ENCODE data around the gene BDKRB2. TPM values are rescaled to one million over a fixed set of nuclear protein-coding genes. Genes with fewer than 3 reads are reported as not detected.
"Not testable (repeated sequence)": the region's sequence is repeated elsewhere in the genome, so short reads cannot be mapped to it uniquely, and the experiment has no call there.

The BDKRB2 gene
- total RNA-seq, 1 donor from 2014 or later = 0.16 TPM

DNA sequence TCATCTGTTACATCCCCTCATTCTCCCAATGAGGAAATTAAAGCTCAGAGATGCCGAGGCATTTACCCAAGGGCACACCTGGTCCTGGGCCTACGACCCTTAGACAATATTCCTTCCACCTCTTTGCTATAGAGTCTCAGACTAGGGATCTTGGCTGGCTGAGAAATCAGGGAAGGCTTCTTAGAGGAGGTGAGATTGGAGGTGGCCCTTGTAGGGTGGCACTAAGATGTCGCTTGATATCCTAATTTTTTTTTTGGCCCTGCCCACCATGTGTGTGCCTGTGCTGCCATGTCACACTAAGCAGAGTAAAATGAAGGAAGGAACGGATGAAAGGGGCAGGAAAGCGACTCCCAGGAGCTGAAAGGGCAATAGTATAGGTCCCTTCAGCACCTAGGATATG is 20.6 kb downstream of the BDKRB2 start:
- DNase-seq = no peak

DNA sequence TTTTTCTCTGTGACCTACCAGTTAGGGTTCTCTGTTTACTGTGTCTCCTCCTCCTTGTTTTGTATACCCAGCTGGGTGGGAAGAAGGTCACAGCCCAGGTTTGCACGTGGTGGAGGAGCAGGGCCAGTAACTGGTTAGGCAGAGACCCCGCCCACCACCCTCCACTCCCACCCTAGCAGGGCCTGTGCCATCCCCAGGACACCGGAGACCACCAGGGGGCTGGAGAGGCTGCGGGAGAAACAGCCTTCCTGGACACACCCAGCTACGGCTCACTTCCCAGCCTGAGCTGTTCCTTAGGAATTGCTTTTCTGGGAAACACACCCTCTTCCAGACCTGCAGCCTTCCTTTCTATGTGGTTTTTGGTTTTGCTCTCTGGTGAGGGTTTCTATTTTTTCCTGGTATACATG is 21.1 kb downstream of the BDKRB2 start:
- DNase-seq = no peak

DNA sequence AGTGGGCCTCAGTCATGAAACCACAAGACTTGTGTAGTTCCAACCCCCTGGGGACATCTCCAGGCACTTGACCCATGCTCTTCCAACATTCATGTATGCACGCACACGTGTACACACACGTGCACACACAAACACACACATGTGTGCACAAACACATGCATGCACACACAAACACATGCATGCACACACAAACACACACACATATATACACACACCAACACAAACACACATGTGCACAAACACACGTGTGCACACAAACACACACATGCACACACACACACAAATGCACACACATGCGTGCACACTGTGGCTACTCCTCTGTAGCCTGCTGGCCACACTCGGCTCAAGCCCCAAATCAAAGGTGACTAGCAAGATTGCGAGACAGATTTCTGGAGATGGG is 22.8 kb downstream of the BDKRB2 start:
- no peak for DNase-seq

DNA sequence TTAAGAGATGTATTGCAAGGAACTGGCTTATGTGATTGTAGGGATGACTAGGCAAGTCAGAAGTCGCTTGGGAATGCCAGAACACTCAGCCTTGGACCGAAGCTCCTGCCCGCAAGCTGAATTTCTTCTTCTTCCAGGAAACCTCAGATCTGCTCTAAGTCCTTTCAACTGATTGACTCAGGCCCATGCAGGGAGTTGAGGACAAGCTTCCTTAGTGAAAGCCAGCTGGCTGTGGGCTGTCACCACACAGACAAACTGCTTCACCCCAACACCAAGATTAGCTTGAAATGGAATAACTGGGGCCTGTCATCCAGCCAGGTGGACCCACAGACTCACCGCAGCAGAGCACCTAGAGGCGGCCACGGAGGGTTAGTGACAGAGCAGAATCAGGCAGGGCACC is 24.7 kb downstream of the BDKRB2 start:
- DNase-seq = no peak

DNA sequence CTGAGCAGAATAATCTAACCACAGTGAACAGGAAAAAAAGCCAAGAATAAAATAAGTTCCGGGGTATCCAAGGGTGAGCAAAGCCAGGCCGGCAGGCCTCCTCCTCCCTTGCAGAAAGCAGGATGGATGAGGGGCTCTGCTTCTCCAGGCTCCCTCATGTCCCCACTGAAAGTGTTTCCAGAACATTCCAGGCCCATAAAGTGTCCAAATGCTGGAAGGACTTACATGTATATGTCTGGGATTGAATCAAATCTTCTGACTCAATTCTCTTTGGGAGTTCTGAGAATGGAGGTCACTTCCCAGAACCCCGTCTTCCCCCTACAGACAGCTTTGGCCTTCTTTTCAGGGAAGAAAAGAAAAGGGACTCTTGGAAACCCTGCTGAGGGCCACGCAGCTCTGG is 26.4 kb downstream of the BDKRB2 start:
- no peak for DNase-seq

DNA sequence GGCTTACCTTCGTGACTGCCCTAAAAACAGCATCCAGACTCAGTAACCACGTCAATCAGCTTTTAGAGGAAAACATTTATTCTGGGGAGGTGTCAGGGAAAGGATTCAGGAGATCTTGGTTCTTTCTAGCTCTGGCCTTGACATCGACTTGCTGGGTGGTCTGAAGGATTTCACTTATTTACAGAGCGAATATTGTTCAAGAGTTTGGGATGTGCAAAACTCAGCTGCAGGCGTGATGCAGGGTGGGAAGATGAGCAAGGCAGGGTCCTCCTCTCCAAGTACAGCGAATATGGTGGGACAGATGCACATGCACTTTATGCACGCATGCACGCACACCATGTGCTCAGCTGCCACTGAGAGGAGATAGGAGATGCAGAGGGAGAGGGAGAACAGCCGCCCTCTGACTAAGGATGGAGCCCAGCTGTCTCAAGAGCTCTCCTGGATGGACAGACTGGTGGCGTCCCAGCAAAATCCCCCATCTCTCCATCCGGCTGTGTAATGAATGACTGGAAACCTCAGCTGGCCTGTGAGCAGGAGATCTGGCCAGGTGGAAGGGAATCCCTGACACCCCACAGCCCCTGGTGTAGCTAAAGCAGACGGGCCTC is 27.0 kb downstream of the BDKRB2 start:
- no peak for DNase-seq

DNA sequence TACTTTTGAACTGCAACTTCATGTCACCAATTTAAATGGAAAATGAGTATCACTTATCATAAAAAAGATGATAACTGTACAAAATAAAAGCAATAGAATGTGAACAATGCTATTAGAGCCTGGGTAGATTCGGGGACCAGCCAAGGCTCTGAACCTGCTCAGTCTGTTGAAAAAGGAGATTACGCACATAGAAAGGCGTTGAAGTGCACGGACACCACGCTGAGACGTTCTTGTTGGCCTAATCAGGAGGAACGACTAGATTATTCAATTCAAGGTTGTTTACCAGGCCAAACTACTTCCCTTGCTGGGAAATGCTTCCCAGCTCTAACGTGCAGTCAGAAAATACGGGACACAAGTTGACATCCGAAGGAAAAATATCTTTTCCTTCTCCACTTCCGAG is 27.9 kb downstream of the BDKRB2 start:
- no peak for DNase-seq

DNA sequence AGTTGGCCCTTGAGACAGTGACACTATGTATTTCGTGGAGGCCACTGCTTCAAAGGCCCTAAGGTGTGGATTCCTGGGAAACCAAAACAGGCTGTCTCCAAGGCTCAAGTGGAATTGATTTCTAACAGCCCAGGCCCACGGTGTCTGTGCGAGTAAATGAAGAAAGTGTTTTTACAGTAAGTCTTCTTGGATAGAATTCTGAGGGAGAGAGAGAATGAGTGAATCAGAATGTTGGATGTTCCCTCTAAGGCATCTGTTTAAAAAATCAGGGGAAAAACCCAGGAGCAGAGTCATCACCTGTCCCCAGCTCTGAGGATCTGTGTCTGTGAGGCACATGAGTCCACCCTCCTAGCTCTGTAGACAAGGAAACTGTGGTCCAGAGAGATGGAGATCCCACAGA is 29.0 kb downstream of the BDKRB2 start:
- DNase-seq = no peak

DNA sequence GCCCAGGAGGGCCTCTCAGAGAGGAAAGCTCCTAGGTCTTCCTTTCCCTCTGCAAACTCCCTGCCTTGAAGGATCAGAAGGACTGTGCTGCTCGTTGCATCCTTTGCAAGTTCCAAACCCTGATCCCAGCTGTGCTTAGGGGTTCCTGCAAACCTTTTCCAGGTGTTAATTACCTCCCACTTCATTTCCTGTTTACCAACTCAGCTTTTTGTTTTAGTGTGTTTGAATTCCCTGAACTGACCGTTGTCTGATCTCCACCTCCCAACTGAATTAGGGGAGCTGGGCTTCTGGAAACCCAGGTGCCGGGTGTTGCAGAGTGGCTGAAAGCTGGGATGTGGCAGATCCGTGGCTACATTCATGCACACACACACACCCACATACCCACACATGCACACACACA is 30.8 kb downstream of the BDKRB2 start:
- no peak for DNase-seq

DNA sequence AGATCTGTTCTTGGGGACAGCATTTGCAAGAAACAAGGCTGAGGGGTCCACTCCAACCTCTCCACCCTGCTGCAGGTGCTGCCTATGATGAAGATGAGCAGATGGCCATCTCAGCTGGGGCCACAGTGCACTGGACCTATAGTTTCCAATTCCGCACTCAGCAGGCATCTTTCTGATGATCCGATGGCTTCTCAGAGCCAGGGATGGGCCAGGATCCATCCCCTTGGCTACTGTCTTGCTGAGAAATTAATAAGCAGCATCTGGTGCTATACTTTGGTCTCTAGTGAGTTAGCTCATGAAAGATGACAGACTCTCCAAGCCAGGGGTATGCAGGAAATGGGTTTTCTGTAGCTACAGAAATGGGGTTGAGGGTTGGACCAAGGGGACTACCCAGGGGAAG is 33.0 kb downstream of the BDKRB2 start:
- no peak for DNase-seq

DNA sequence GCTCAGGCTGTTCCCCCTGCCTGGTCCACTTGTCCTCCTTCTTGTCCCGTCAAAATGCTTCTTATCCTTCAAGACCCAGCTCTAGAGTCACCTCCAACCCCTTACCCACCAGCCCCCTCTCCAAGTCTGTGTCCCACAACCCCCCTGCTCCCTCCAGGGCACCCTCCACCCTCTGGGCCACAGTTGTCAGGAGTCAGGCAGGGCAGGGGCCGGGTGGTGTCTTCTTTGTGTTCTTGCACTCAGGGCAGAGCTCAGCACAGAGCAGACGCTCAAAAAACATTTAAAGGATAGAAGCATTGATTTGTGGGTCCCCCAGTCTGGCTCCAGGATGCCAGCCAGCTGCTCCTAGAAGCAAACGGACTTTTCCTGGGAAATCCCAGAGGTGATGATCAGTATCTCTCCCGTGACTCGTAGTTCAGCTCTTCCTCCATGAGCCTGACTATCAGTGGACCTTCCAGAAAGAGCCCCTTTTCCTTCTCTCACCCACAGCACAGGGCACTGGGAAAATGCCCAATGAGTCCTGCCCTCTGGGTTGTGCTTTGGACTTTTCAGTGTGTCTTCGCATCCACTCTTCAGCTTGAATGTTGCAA is 34.1 kb downstream of the BDKRB2 start:
- DNase-seq = no peak

DNA sequence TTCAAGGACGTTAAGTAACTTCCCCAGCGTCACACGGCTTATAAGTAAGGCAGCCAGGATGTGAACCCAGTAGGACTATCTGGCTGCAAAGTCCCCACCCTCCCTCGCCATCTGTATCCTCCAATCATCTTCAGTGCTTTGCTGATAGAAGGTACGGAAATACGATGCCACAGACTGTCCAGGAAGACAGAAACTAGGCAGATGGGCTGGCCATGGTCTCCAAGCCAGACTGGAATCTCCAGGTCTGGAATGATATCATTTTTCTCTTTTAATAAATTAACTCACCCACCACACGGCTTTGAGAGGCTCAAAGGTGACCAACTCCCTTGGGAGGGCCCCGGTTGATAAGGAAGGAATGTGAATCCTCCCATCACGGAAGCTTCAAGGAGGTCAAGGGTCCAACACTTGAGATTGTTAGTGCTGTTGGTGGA is 35.1 kb downstream of the BDKRB2 start:
- no peak for DNase-seq

DNA sequence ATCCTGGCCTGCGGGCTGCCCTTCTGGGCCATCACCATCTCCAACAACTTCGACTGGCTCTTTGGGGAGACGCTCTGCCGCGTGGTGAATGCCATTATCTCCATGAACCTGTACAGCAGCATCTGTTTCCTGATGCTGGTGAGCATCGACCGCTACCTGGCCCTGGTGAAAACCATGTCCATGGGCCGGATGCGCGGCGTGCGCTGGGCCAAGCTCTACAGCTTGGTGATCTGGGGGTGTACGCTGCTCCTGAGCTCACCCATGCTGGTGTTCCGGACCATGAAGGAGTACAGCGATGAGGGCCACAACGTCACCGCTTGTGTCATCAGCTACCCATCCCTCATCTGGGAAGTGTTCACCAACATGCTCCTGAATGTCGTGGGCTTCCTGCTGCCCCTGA is 36.0 kb downstream of the BDKRB2 start:
- DNase-seq = no peak

DNA sequence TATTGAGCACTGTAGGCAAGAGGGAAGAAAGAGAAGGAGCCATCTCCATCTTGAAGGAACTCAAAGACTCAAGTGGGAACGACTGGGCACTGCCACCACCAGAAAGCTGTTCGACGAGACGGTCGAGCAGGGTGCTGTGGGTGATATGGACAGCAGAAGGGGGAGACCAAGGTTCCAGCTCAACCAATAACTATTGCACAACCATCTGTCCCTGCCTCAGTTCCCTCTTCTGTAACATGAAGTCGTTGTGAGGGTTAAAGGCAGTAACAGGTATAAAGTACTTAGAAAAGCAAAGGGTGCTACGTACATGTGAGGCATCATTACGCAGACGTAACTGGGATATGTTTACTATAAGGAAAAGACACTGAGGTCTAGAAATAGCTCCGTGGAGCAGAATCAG is 37.5 kb downstream of the BDKRB2 start:
- no peak for DNase-seq

DNA sequence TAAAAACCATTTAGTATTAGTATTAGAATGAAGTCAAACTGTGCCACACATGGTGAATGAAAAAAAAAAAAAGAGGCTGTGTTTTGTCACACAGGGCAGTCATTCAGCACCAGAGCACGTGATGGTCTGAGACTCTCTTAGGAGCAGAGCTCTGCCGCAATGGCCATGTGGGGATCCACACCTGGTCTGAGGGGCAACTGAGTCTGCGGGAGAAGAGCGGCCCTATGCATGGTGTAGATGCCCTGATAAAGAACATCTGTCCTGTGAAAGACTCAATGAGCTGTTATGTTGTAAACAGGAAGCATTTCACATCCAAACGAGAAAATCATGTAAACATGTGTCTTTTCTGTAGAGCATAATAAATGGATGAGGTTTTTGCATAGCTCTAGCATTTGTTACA is 39.1 kb downstream of the BDKRB2 start:
- DNase-seq = peak; percentile 4

DNA sequence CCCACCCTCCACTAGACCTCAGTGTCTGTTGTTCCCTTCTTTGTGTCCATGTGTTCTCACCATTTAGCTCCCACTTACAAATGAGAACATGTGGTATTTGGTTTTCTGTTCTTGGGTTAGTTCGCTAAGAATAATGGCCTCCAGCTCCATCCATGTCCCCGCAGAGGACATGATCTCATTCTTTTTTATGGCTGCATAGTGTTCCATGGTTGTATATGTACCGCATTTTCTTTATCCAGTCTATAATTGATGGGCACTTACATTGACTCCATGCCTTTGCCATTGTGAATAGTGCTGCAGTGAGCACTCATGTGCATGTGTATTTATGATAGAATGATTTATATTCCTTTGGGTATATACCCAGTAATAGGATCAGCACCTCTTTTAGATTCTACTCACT is 40.4 kb downstream of the BDKRB2 start:
- DNase-seq = not testable (repeated sequence)

DNA sequence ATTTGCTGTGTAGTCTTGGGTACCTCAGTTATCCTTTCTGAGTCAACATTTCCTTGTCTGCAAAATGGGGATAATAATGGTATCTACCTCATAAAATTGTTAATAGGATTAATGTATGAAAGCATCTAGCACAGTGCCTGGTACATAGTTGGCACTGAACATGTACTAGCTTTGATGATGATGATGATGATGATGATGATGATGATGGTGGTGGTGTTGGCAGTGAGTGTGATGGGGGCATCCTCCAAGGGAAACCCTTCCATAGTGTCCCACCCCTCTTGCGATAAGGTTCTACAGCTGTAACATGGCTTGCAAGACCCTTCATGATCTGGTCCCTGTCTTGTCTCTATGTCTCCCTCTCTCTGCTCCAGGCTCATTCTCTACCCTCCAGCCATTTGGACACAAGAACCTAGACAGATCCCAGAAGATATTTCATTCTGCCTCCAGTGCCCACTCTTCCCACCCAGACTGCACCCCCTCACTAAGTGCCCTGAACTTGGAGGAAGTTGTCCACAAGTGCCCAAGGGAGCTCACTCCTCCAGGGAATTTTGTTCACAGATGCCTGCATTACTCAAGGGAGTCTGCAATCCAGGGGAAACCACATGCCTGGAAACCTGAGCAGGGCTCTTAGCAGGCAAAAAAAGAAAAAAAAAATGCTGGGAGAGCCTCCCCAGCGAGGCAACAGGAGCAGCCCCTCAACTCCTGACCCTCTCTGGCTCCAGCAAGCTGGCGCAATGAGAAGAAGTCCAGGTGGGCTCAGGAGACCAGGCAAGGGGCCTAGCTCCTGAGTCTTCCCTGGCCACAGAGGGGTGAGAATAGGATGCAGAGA is 41.3 kb downstream of the BDKRB2 start:
- no peak for DNase-seq

DNA sequence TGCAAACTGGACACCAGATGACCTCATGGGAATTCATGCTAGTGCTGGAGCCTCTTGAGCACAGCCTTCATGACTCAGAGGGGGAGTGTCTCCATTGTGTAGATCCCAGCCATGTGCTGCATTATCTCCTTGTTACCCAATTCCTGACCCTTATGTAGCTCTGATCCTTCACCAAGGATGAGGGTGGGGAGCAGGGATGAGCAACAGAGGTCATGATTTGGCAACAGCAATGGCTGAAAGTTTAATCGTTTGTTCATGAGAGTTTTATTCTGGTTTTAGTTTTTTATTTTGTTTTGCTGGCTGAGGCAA is 41.9 kb downstream of the BDKRB2 start:
- DNase-seq = no peak

DNA sequence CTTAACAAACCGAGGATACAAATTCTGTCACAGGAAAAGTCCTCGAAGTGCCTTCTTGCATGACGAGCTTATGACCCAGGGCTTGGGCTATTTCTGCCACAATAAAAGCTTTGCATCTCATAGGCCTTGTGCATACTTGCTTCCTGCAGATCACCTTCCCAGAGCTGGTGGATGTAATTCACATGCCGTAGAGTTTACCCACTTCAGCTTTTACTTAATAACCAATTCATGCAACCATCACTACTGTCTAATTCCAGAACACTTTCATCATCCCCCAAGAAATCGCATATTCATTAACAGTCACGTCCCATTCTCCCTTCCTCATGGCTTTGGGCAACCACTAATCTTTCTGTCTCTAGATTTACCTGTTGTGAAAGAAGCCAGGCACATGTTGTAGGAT is 42.4 kb downstream of the BDKRB2 start:
- DNase-seq = no peak

DNA sequence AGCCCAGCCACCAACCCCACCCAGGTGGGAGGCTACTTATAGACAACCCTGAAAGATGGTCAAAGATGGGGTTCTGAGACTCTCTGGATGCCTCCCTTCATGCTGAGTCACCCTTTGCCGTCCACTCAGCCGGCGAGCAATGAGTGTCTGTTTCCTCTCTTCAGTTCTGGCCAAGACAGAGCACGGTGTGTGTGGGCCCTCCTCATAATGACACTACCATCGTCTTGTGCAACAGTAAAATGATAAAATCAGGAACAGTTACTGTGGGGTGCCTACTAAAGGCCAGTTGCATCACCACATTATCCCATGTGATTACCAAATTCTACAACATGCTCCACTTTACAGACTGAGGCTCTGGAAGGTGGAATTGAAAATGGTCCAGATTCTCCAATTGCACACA is 44.4 kb downstream of the BDKRB2 start:
- no peak for DNase-seq

DNA sequence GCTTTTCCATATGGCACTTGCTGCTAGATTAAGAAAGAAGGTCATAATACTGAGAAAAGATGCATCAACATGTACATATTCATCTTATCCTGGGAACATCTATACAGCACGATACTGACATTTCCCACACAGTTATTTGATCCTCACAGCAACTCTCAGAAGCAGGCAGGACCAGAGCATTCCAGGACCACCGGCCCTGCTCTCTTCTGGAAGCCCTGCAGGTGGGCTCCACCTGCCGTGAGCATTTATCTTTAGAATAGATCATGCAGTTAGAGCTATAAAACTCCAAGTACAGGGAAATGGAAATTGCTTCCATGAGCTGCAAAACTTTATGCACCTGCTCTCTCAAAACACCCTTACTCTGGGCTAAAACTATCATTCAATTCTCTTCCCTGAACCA is 45.8 kb downstream of the BDKRB2 start:
- no peak for DNase-seq

DNA sequence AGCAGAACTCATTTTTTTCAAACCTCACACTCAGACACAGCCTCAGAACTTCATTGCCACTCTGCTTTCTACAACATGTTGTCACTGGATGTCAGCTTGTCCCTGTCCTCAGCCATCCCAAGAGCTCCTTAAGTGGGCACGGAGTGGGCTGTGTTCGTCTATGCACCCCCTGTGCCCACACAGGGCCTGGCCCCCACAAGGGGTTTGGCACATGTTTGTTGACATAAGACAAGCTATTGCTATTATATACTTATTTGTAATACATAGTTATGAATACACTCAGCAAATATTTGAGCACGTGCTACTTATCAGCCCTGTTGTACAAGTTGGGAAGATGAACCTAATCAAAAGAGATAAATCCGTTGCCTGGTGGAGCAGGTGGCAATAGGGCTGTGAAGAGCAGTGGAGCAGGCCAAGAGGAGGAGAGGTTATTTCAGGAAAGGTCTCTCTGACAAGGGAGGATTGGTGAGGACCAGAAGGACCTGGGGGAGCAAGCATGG is 47.1 kb downstream of the BDKRB2 start:
- no peak for DNase-seq

DNA sequence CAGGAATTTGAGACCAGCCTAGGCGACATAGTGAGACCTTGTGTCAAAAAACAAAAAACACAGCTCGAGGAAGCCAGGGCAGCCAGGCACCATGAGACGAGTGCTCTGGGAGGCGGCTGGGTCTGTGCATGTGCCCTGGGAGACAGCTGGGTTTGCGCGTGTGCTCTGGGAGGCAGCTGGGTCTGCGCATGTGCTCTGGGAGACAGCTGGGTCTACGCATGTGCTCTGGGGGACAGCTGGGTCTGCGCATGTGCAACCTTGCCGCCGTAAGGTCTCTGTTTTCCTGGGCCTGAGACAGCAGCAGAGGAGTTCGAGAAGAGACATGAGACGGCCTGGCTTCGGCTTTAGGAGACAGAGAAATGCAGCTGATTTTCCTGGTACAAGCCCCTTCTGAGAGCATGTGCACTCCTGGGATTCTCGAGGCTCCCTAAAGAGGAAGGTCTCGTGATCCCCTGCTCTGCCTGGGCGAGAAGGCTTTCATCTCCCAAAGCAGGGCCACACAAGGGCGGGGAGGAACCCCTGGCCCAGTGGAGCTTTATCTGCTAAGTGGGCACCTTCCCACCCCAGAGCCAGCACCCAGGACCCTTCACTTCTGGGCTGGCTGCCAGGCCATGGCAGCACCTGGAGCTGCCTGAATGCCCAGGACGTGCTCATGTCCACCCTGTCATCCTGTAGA is 47.8 kb downstream of the BDKRB2 start:
- no peak for DNase-seq
